Measurements from ENCODE around the gene STPG4.

Gene STPG4

GRCh38 chr2:47038656-47039488 lies 116.2 kb downstream of the STPG4 start:
- in situ Hi-C loops (cut with MboI; ENCODE audit: low sequenced_read_pairs), result loop anchor here (5.0 kb wide), 1 partner anchor 33 kb away; no protein-coding TSS in a partner anchor

- in situ Hi-C loops (cut with MboI; ENCODE audit: low sequenced_read_pairs), result loop anchor here (5.0 kb wide), 1 partner anchor 35 kb away; no protein-coding TSS in a partner anchor
Measured at GRCh38 chr2:47037678-47038077, 117.4 kb downstream of the STPG4 start.

Measured in HL-60/S4 treated with phorbol 12-myristate 13-acetate at 8.2 ng/mL for 4 days and 3 days (cell line).